GM12873 (cell line): ENCODE results near the gene ELK4.

Source experiments
- TF ChIP-seq, protein P1 (sequence below): IDR thresholded peaks from 2 replicates; pipeline ENCODE4 v1.5.1; 2012; ENCODE audit warnings: low read depth, mild to moderate bottlenecking, moderate library complexity, low read length, control low read depth; ENCODE audit not compliant: insufficient read depth; ENCODE audit errors: missing control alignments

Gene ELK4

DNA sequence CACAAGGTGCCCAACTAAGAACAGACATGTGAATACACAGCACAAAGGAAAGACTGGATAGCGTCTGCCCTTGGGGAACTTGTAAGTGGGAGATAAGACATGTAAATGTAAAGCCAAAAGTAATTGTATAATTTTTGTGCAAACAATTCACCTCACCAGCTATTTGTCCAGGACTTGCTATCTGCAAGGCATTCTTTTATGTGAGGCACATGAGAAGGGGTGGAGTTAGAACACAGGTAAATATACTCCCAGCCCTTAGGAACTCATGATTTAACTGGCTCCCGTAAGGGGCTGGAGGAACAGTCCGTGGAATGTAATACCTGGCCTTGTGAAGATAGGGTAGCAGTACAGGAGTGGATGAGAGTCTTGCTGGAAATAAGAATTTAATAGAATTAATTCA, 66.0 kb downstream of the ELK4 start:
- TF ChIP-seq, protein P1, sequence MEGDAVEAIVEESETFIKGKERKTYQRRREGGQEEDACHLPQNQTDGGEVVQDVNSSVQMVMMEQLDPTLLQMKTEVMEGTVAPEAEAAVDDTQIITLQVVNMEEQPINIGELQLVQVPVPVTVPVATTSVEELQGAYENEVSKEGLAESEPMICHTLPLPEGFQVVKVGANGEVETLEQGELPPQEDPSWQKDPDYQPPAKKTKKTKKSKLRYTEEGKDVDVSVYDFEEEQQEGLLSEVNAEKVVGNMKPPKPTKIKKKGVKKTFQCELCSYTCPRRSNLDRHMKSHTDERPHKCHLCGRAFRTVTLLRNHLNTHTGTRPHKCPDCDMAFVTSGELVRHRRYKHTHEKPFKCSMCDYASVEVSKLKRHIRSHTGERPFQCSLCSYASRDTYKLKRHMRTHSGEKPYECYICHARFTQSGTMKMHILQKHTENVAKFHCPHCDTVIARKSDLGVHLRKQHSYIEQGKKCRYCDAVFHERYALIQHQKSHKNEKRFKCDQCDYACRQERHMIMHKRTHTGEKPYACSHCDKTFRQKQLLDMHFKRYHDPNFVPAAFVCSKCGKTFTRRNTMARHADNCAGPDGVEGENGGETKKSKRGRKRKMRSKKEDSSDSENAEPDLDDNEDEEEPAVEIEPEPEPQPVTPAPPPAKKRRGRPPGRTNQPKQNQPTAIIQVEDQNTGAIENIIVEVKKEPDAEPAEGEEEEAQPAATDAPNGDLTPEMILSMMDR: no peak

DNA sequence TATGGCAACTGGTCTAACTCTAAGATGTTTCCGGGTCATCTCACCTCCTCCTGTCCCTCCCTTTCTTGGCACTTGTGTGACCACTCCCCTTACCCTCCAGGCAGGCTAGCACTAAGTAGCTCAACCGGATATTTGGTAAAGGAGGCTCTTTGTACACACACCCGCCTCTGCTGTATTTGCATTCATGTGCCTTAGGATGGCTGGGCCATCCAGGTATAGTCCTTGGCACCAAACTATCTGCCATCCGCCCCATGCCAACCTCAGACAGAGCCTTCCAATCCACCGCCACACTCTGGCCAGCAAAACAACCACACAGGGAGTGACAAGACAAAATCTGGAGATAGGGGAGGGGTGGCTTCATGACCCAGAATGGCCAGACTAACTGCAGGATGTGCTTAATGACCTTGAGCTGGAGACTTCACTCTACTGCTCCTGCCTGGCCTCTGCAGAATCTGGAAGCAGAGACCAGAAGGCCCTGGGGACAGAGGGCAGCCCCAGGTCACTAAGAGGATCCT, 67.8 kb downstream of the ELK4 start:
- TF ChIP-seq, protein P1: no peak

DNA sequence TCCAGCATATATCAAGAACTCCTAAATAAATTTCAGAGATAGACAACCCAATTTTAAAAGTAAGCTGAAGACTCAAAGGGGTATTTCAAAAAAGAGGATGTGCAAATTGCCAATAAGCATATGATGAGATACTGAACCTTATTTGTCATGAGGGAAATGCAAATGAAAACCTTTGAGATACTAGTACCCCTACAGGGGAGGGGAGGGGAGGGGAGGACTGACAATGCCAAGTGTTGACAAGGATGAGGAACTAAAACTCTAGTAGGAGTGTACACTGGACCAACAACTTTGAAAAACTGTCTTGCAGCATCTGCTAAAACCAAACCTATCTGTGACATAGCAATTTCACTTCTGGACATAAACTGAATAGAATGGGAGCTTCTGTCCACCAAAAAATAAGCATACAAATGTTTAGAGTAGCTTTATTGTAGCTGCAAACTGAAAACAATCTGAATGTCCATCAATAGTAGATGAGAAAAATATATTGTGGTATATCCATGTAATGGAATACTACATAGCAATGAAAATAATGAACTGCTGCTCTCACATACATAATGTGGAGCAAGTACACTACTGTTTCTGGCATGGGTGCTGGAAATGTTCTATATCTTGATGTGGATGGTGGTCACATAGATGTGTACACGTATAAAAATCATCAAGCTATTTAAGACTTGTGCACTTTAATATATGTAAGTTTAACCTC, 70.2 kb downstream of the ELK4 start:
- TF ChIP-seq, protein P1: no peak
